ENCODE measurements around the gene KRTAP26-1. TPM values are rescaled to one million over a fixed set of nuclear protein-coding genes. Genes with fewer than 3 reads are reported as not detected.

Gene KRTAP26-1
- total RNA-seq, 4 donors from 2014 or later: not detected

GRCh38 chr21:30337276-30337744 is 17.2 kb upstream of the KRTAP26-1 start, which contains the start of gene KRTAP27-1:
Gene KRTAP27-1 (minus strand): TSS chr21:30337694. CDS start chr21:30337668, 26 bp downstream.
- H3K27me3 ChIP-seq: no peaks in the 10 kb centered on the region
- H3K4me1 ChIP-seq: no peaks in the 10 kb centered on the region
- no peak within 1 kb of the TSS for H3K27ac ChIP-seq
- no peak for DNase-seq
- no peaks in the 10 kb centered on the region for H3K9me3 ChIP-seq
- intact Hi-C loops (cut with DNase I): no loop called here
- TF ChIP-seq CTCF (IDR thresholded peaks at IDR 0.05): no peak
- TF ChIP-seq POLR2A (IDR thresholded peaks at IDR 0.05): no peak
- WGBS, 2 donors: 84 to 91% methylated on average over 6 of the region's 6 CpGs
- no peak within 1 kb of the TSS for H3K4me3 ChIP-seq
- no peaks in the 10 kb centered on the region for H3K36me3 ChIP-seq

GRCh38 chr21:30336596-30336995 is 16.5 kb upstream of the KRTAP26-1 start:
- Histone ChIP-seq H3K36me3 (no peaks in the 10 kb centered on the region), H3K27me3 (no peaks in the 10 kb centered on the region), H3K27ac (no peak overlapping the region), H3K9me3 (no peaks in the 10 kb centered on the region), H3K4me1 (no peaks in the 10 kb centered on the region), H3K4me3 (no peak overlapping the region)
- intact Hi-C loops (cut with DNase I): no loop called here
- no peak for TF ChIP-seq CTCF (IDR thresholded peaks at IDR 0.05)
- 47 to 62% methylated on average over 2 of the region's 2 CpGs for WGBS, 2 donors
- no peak for DNase-seq

GRCh38 chr21:30333736-30334135 is 13.6 kb upstream of the KRTAP26-1 start:
- Histone ChIP-seq H3K36me3 (no peaks in the 10 kb centered on the region), H3K4me1 (no peaks in the 10 kb centered on the region), H3K9me3 (no peaks in the 10 kb centered on the region), H3K4me3 (no peak overlapping the region), H3K27me3 (no peaks in the 10 kb centered on the region), H3K27ac (no peak overlapping the region)
- WGBS, 2 donors: 64 to 81% methylated on average over 3 of the region's 3 CpGs
- TF ChIP-seq CTCF (IDR thresholded peaks at IDR 0.05) (no peak), POLR2A (IDR thresholded peaks at IDR 0.05) (no peak)
- intact Hi-C loops (cut with DNase I): no loop called here
- no peak for DNase-seq

- Histone ChIP-seq H3K27me3 (no peaks in the 10 kb centered on the region), H3K27ac (no peak overlapping the region), H3K4me3 (no peak overlapping the region), H3K9me3 (no peaks in the 10 kb centered on the region), H3K36me3 (no peaks in the 10 kb centered on the region), H3K4me1 (no peaks in the 10 kb centered on the region)
- TF ChIP-seq POLR2A (IDR thresholded peaks at IDR 0.05) (no peak), CTCF (IDR thresholded peaks at IDR 0.05) (no peak)
- WGBS, 2 donors: 72 to 90% methylated on average over 2 of the region's 2 CpGs
- intact Hi-C loops (cut with DNase I): no loop called here
- no peak for DNase-seq
Measured at GRCh38 chr21:30332681-30333080, 12.6 kb upstream of the KRTAP26-1 start.

GRCh38 chr21:30329203-30329875 is 9.2 kb upstream of the KRTAP26-1 start:
- no peak overlapping the region for H3K4me3 ChIP-seq
- no peak for DNase-seq
- 57 to 75% methylated on average over 4 of the region's 4 CpGs for WGBS, 2 donors
- no peak for TF ChIP-seq CTCF (IDR thresholded peaks at IDR 0.05)
- TF ChIP-seq POLR2A (IDR thresholded peaks at IDR 0.05): no peak
- H3K4me1 ChIP-seq: no peaks in the 10 kb centered on the region
- peaks cover 0 to 6% (median 0%) of the 10 kb centered on the region in 3 donors for H3K9me3 ChIP-seq
- no peak overlapping the region for H3K27ac ChIP-seq
- H3K36me3 ChIP-seq: no peaks in the 10 kb centered on the region
- H3K27me3 ChIP-seq: no peaks in the 10 kb centered on the region
- intact Hi-C loops (cut with DNase I): no loop called here
